ENCODE results near the gene WSB1.

GRCh38 chr17:27293898-27294688 is at the start of gene WSB1:
- TF ChIP-seq JUN (IDR thresholded peaks at IDR 0.05) (peak; percentile 95 to 98), EP300 (IDR thresholded peaks at IDR 0.05) (no peak), BHLHE40 (IDR thresholded peaks at IDR 0.05; ENCODE audit: low read depth, low read length) (peak; percentile 75)
- TF ChIP-seq, protein P1, sequence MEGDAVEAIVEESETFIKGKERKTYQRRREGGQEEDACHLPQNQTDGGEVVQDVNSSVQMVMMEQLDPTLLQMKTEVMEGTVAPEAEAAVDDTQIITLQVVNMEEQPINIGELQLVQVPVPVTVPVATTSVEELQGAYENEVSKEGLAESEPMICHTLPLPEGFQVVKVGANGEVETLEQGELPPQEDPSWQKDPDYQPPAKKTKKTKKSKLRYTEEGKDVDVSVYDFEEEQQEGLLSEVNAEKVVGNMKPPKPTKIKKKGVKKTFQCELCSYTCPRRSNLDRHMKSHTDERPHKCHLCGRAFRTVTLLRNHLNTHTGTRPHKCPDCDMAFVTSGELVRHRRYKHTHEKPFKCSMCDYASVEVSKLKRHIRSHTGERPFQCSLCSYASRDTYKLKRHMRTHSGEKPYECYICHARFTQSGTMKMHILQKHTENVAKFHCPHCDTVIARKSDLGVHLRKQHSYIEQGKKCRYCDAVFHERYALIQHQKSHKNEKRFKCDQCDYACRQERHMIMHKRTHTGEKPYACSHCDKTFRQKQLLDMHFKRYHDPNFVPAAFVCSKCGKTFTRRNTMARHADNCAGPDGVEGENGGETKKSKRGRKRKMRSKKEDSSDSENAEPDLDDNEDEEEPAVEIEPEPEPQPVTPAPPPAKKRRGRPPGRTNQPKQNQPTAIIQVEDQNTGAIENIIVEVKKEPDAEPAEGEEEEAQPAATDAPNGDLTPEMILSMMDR (IDR thresholded peaks at IDR 0.05): no peak
